ENCODE measurements around the gene VWA5B2. TPM values are rescaled to one million over a fixed set of nuclear protein-coding genes. Genes with fewer than 3 reads are reported as not detected.

The VWA5B2 gene
- total and polyA plus RNA-seq, 2 experiments from 2014 or later: 0.66 TPM; not detected in 1

- no peak overlapping the region for H3K4me3 ChIP-seq
- H4K20me1 ChIP-seq (replicated peaks; ENCODE audit: insufficient read depth): no peaks in the 10 kb centered on the region
- H3K4me2 ChIP-seq: no peak overlapping the region
- no peak overlapping the region for H3K27ac Mint-ChIP-seq
- peaks cover 7% of the 10 kb centered on the region; the same call in 2 of the 3 replicates for H3K4me1 Mint-ChIP-seq
- no peak overlapping the region for H3K4me3 Mint-ChIP-seq
- no peaks in the 10 kb centered on the region; the same call in 1 of the 2 replicates for H3K9me2 ChIP-seq (ENCODE audit: insufficient read depth)
- H3K4me1 ChIP-seq (ENCODE audit: insufficient read depth): no peaks in the 10 kb centered on the region
- TF ChIP-seq STAT1 (IDR thresholded peaks at IDR 0.05; ENCODE audit: unreplicated experiment): no peak
- TF ChIP-seq POLR2AphosphoS5 (IDR thresholded peaks at IDR 0.05; ENCODE audit: low read depth): no peak
- no peak for TF ChIP-seq CTCF (conservative IDR thresholded peaks at IDR 0.05; ENCODE audit: low read depth in 2 of 2)
- TF ChIP-seq EZH2 (IDR thresholded peaks at IDR 0.05; ENCODE audit: low read depth, unreplicated experiment): no peak
- TF ChIP-seq EZH2phosphoT487 (IDR thresholded peaks at IDR 0.05; ENCODE audit: unreplicated experiment): no peak
- TF ChIP-seq ZNF331 (CRISPR knock-in tag; IDR thresholded peaks at IDR 0.05; ENCODE audit: low read depth): no peak
- no peak for TF ChIP-seq ZNF114 (CRISPR knock-in tag; IDR thresholded peaks at IDR 0.05)
- no peak for TF ChIP-seq JUNB (IDR thresholded peaks at IDR 0.05; ENCODE audit: unreplicated experiment)
- TF ChIP-seq, protein P1, sequence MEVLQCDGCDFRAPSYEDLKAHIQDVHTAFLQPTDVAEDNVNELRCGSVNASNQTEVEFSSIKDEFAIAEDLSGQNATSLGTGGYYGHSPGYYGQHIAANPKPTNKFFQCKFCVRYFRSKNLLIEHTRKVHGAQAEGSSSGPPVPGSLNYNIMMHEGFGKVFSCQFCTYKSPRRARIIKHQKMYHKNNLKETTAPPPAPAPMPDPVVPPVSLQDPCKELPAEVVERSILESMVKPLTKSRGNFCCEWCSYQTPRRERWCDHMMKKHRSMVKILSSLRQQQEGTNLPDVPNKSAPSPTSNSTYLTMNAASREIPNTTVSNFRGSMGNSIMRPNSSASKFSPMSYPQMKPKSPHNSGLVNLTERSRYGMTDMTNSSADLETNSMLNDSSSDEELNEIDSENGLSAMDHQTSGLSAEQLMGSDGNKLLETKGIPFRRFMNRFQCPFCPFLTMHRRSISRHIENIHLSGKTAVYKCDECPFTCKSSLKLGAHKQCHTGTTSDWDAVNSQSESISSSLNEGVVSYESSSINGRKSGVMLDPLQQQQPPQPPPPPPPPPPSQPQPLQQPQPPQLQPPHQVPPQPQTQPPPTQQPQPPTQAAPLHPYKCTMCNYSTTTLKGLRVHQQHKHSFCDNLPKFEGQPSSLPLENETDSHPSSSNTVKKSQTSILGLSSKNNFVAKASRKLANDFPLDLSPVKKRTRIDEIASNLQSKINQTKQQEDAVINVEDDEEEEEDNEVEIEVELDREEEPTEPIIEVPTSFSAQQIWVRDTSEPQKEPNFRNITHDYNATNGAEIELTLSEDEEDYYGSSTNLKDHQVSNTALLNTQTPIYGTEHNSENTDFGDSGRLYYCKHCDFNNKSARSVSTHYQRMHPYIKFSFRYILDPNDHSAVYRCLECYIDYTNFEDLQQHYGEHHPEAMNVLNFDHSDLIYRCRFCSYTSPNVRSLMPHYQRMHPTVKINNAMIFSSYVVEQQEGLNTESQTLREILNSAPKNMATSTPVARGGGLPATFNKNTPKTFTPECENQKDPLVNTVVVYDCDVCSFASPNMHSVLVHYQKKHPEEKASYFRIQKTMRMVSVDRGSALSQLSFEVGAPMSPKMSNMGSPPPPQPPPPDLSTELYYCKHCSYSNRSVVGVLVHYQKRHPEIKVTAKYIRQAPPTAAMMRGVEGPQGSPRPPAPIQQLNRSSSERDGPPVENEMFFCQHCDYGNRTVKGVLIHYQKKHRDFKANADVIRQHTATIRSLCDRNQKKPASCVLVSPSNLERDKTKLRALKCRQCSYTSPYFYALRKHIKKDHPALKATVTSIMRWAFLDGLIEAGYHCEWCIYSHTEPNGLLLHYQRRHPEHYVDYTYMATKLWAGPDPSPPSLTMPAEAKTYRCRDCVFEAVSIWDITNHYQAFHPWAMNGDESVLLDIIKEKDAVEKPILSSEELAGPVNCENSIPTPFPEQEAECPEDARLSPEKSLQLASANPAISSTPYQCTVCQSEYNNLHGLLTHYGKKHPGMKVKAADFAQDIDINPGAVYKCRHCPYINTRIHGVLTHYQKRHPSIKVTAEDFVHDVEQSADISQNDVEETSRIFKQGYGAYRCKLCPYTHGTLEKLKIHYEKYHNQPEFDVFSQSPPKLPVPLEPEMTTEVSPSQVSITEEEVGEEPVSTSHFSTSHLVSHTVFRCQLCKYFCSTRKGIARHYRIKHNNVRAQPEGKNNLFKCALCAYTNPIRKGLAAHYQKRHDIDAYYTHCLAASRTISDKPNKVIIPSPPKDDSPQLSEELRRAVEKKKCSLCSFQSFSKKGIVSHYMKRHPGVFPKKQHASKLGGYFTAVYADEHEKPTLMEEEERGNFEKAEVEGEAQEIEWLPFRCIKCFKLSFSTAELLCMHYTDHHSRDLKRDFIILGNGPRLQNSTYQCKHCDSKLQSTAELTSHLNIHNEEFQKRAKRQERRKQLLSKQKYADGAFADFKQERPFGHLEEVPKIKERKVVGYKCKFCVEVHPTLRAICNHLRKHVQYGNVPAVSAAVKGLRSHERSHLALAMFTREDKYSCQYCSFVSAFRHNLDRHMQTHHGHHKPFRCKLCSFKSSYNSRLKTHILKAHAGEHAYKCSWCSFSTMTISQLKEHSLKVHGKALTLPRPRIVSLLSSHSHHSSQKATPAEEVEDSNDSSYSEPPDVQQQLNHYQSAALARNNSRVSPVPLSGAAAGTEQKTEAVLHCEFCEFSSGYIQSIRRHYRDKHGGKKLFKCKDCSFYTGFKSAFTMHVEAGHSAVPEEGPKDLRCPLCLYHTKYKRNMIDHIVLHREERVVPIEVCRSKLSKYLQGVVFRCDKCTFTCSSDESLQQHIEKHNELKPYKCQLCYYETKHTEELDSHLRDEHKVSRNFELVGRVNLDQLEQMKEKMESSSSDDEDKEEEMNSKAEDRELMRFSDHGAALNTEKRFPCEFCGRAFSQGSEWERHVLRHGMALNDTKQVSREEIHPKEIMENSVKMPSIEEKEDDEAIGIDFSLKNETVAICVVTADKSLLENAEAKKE (CRISPR knock-in tag; IDR thresholded peaks at IDR 0.05): no peak
- no peak for TF ChIP-seq ETS1 (IDR thresholded peaks at IDR 0.05)
- TF ChIP-seq CREB1 (CRISPR knock-in tag; IDR thresholded peaks at IDR 0.05; ENCODE audit: low read depth): no peak
- no peak for TF ChIP-seq NANOG (IDR thresholded peaks at IDR 0.05; ENCODE audit: borderline replicate concordance)
- no peaks in the 10 kb centered on the region for H3K79me2 ChIP-seq (replicated peaks; ENCODE audit: insufficient read depth)
- no peaks in the 10 kb centered on the region for H3K36me3 ChIP-seq (ENCODE audit: insufficient read depth)
- no peak overlapping the region for H2AFZ ChIP-seq
- H3K27ac ChIP-seq (ENCODE audit: low read depth): no peak overlapping the region
- no peaks in the 10 kb centered on the region; the same call in 2 of the 3 replicates for H3K9me3 Mint-ChIP-seq
- ATAC-seq (no peak), DNase-seq (ENCODE audit: low spot score) (no peak)
- no peaks in the 10 kb centered on the region for H3K36me3 Mint-ChIP-seq (ENCODE audit: low read depth)
- peaks cover 54% of the 10 kb centered on the region for H3K27me3 ChIP-seq (ENCODE audit: insufficient read depth)
- peaks cover 33% of the 10 kb centered on the region for H3K27me3 Mint-ChIP-seq (ENCODE audit: insufficient read depth, low read depth, poor library complexity)
- H3F3A ChIP-seq (replicated peaks; ENCODE audit: low read depth): no peaks in the 10 kb centered on the region
These were observed 48.0 kb downstream of the VWA5B2 start for GRCh38 chr3:184277366-184277765.
